ENCODE data around the gene ALDH3B2. TPM values are rescaled to one million over a fixed set of nuclear protein-coding genes. Genes with fewer than 3 reads are reported as not detected.

ALDH3B2 gene
- total RNA-seq, 1 donor from 2014 or later, result not detected

GRCh38 chr11:67613960-67614715 lies 60.3 kb downstream of the ALDH3B2 start:
- ChIA-PET POLR2A (interaction anchor here (0.6 to 5.7 kb wide), 20 partner anchors 11 to 495 kb away, joined by 3 to 66 read pairs (median 4); partner anchors contain the start of genes ACY3, AIP, GSTP1 and KDM2A), CTCF (interaction anchor here (0.7 to 3.6 kb wide), 9 partner anchors 9 to 257 kb away, joined by 3 to 28 read pairs (median 4); partner anchors contain the start of genes GSTP1 and NUDT8)
- no peaks in the 10 kb centered on the region for H3K27me3 Mint-ChIP-seq
- ATAC-seq (ENCODE audit: low read depth) (peak; percentile 95), DNase-seq (peak; percentile 81)
- H3K9me3 Mint-ChIP-seq, result no peaks in the 10 kb centered on the region
- peak overlapping the region; percentile 99 for H3K27ac Mint-ChIP-seq
- H3K4me1 Mint-ChIP-seq, result peaks cover 41% of the 10 kb centered on the region
- TF ChIP-seq CTCF (IDR thresholded peaks at IDR 0.05), result no peak
- peaks cover 36% of the 10 kb centered on the region for H3K36me3 Mint-ChIP-seq (ENCODE audit: low read depth)
- intact Hi-C loops (cut with micrococcal nuclease), result loop anchor here (1.0 to 10.0 kb wide), 7 partner anchors 8 to 661 kb away; partner anchors contain the start of genes C11orf24, GSTP1, NDUFV1 and NUDT8
- peak overlapping the region; percentile 84 for H3K4me3 Mint-ChIP-seq

GRCh38 chr11:67613313-67613959 lies 61.0 kb downstream of the ALDH3B2 start:
- H3K4me1 Mint-ChIP-seq, result peaks cover 45% of the 10 kb centered on the region
- peak overlapping the region; percentile 99 for H3K27ac Mint-ChIP-seq
- no peaks in the 10 kb centered on the region for H3K27me3 Mint-ChIP-seq
- peaks cover 43% of the 10 kb centered on the region for H3K36me3 Mint-ChIP-seq (ENCODE audit: low read depth)
- DNase-seq (no peak), ATAC-seq (ENCODE audit: low read depth) (no peak)
- H3K9me3 Mint-ChIP-seq, result no peaks in the 10 kb centered on the region
- intact Hi-C loops (cut with micrococcal nuclease), result loop anchor here (5.0 to 10.0 kb wide), 2 partner anchors 261 to 661 kb away; partner anchors contain the start of genes C11orf24 and POLD4
- ChIA-PET POLR2A (interaction anchor here (0.6 to 5.7 kb wide), 15 partner anchors 12 to 325 kb away, joined by 3 to 66 read pairs (median 5); partner anchors contain the start of genes AIP, GSTP1, NUDT8 and POLD4), CTCF (interaction anchor here (0.7 to 3.6 kb wide), 7 partner anchors 8 to 257 kb away, joined by 3 to 28 read pairs (median 5); partner anchors contain the start of genes GSTP1 and NUDT8)
- no peak for TF ChIP-seq CTCF (IDR thresholded peaks at IDR 0.05)
- H3K4me3 Mint-ChIP-seq, result peak overlapping the region; percentile 84

GRCh38 chr11:67612751-67613150 lies 61.7 kb downstream of the ALDH3B2 start:
- POLR2A ChIA-PET, result interaction anchor here (0.8 to 5.7 kb wide), 6 partner anchors 16 to 654 kb away, joined by 3 to 66 read pairs (median 24); partner anchors contain the start of genes GSTP1 and NUDT8
- intact Hi-C loops (cut with micrococcal nuclease), result loop anchor here (5.0 to 10.0 kb wide), 2 partner anchors 260 to 662 kb away; partner anchors contain the start of genes C11orf24 and POLD4

More at GRCh38 chr11:67612751-67613150, 61.7 kb downstream of the ALDH3B2 start:
- peaks cover 45% of the 10 kb centered on the region for H3K36me3 Mint-ChIP-seq (ENCODE audit: low read depth)
- H3K27me3 Mint-ChIP-seq, result no peaks in the 10 kb centered on the region
- no peak for ATAC-seq (ENCODE audit: low read depth)
- H3K9me3 Mint-ChIP-seq, result no peaks in the 10 kb centered on the region
- no peak for TF ChIP-seq CTCF (IDR thresholded peaks at IDR 0.05)
- peak overlapping the region; percentile 30 for H3K27ac Mint-ChIP-seq
- H3K4me1 Mint-ChIP-seq, result peaks cover 50% of the 10 kb centered on the region
- no peak for DNase-seq
- CTCF ChIA-PET, result interaction anchor here (2.6 to 3.6 kb wide), 2 partner anchors 16 to 40 kb away, joined by 12 to 28 read pairs; partner anchors contain the start of gene NUDT8
- no peak overlapping the region for H3K4me3 Mint-ChIP-seq

Other genes with a start within 250 kb of the ALDH3B2 start
- 66.9 and 74.5 TPM in 2 replicates for gene RPS6KB2, start 246.1 kb downstream of the ALDH3B2 start, total RNA-seq
- 328 and 347 TPM in 2 replicates for gene PTPRCAP, start 236.9 kb downstream of the ALDH3B2 start, total RNA-seq
- 34.0 and 39.7 TPM in 2 replicates for gene CORO1B, start 231.1 kb downstream of the ALDH3B2 start, total RNA-seq
- not detected in 2 replicates for gene GPR152, start 221.9 kb downstream of the ALDH3B2 start, total RNA-seq
- gene CABP4, start 219.3 kb downstream of the ALDH3B2 start, total RNA-seq, result 2.1 and 3.0 TPM in 2 replicates
- 76.0 and 83.5 TPM in 2 replicates for gene TMEM134, start 205.4 kb downstream of the ALDH3B2 start, total RNA-seq
- gene AIP, start 191.6 kb downstream of the ALDH3B2 start, total RNA-seq, result 108 and 114 TPM in 2 replicates
- gene PITPNM1, start 169.3 kb downstream of the ALDH3B2 start, total RNA-seq, result 103 and 111 TPM in 2 replicates
- 67.1 and 68.5 TPM in 2 replicates for gene CDK2AP2, start 166.5 kb downstream of the ALDH3B2 start, total RNA-seq
- not detected in 2 replicates for gene CABP2, start 151.2 kb downstream of the ALDH3B2 start, total RNA-seq
- gene GSTP1, start 90.8 kb downstream of the ALDH3B2 start, total RNA-seq, result 331 and 362 TPM in 2 replicates
- 207 and 221 TPM in 2 replicates for gene NDUFV1, start 67.7 kb downstream of the ALDH3B2 start, total RNA-seq
- gene NUDT8, start 44.7 kb downstream of the ALDH3B2 start, total RNA-seq, result 5.3 and 6.1 TPM in 2 replicates
- gene TBX10, start 34.9 kb downstream of the ALDH3B2 start, total RNA-seq, result not detected in 2 replicates
- gene ACY3, start 23.9 kb downstream of the ALDH3B2 start, total RNA-seq, result not detected in 2 replicates

All from activated B cell treated with CpG ODN at 0.5 μM for 24 hours (primary cell).